GM21515 (cell line): ENCODE results near the gene DDX39B.
"Not testable (repeated sequence)": the region's sequence is repeated elsewhere in the genome, so short reads cannot be mapped to it uniquely, and the experiment has no call there.

Experiments
- ATAC-seq: cut with Tn5 transposase; IDR thresholded peaks from one replicate; pipeline ENCODE4 v1.9.1; 2021; ENCODE audit not compliant: unreplicated experiment

DDX39B gene

DNA sequence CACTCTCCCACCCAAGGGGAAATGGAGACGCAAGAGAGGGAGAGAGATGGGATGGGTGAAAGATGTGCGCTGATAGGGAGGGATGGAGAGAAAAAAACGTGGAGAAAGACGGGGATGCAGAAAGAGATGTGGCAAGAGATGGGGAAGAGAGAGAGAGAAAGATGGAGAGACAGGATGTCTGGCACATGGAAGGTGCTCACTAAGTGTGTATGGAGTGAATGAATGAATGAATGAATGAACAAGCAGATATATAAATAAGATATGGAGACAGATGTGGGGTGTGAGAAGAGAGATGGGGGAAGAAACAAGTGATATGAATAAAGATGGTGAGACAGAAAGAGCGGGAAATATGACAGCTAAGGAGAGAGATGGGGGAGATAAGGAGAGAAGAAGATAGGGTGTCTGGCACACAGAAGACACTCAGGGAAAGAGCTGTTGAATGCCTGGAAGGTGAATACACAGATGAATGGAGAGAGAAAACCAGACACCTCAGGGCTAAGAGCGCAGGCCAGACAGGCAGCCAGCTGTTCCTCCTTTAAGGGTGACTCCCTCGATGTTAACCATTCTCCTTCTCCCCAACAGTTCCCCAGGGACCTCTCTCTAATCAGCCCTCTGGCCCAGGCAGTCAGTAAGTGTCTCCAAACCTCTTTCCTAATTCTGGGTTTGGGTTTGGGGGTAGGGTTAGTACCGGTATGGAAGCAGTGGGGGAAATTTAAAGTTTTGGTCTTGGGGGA lies 34.3 kb upstream of the DDX39B start:
- no peak for ATAC-seq

DNA sequence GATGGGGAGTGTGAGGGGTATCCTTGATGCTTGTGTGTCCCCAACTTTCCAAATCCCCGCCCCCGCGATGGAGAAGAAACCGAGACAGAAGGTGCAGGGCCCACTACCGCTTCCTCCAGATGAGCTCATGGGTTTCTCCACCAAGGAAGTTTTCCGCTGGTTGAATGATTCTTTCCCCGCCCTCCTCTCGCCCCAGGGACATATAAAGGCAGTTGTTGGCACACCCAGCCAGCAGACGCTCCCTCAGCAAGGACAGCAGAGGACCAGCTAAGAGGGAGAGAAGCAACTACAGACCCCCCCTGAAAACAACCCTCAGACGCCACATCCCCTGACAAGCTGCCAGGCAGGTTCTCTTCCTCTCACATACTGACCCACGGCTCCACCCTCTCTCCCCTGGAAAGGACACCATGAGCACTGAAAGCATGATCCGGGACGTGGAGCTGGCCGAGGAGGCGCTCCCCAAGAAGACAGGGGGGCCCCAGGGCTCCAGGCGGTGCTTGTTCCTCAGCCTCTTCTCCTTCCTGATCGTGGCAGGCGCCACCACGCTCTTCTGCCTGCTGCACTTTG lies 33.6 kb upstream of the DDX39B start, which contains the start of gene TNF:
Gene TNF (plus strand): TSS at position 231 of the 567 bp plus-strand sequence. CDS start 177 bp downstream, at position 408.
- ATAC-seq, result no peak

GRCh38 chr6:31574106-31575061 lies 32.6 kb upstream of the DDX39B start:
- no peak for ATAC-seq

DNA sequence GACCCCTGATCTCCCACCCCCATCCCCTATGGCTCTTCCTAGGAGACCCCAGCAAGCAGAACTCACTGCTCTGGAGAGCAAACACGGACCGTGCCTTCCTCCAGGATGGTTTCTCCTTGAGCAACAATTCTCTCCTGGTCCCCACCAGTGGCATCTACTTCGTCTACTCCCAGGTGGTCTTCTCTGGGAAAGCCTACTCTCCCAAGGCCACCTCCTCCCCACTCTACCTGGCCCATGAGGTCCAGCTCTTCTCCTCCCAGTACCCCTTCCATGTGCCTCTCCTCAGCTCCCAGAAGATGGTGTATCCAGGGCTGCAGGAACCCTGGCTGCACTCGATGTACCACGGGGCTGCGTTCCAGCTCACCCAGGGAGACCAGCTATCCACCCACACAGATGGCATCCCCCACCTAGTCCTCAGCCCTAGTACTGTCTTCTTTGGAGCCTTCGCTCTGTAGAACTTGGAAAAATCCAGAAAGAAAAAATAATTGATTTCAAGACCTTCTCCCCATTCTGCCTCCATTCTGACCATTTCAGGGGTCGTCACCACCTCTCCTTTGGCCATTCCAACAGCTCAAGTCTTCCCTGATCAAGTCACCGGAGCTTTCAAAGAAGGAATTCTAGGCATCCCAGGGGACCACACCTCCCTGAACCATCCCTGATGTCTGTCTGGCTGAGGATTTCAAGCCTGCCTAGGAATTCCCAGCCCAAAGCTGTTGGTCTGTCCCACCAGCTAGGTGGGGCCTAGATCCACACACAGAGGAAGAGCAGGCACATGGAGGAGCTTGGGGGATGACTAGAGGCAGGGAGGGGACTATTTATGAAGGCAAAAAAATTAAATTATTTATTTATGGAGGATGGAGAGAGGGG lies 31.7 kb upstream of the DDX39B start:
- no peak for ATAC-seq

GRCh38 chr6:31572041-31572911 lies 30.5 kb upstream of the DDX39B start, which contains the start of gene LTA:
Gene LTA, plus strand, starts transcription at chr6:31572289. Its CDS starts 454 bp downstream, at chr6:31572743.
- ATAC-seq, result peak; percentile 35

GRCh38 chr6:31569861-31570536 lies 28.2 kb upstream of the DDX39B start:
- ATAC-seq, result no peak

- peak; percentile 59 for ATAC-seq
Measured at GRCh38 chr6:31568537-31568961, 26.7 kb upstream of the DDX39B start.

GRCh38 chr6:31567531-31568370 lies 25.9 kb upstream of the DDX39B start:
- ATAC-seq, result no peak

DNA sequence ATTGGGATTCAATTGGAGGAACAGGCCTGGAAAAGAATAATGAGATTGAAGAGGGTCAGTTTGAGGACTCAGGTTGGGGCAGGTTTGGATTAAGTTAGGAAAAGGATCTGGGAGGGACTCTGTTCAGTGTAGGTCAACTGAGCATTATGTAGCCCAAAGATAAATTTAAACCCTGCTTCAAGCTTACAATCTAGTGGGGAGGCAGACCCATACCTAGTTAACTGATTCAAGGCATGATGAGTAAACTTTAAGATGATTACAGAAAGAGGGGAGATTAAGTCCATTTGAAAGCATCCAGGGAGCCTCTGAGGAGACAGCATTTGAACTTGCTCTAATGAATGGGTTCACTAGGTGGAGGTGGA lies 18.9 kb upstream of the DDX39B start:
- no peak for ATAC-seq

GRCh38 chr6:31559958-31560696 lies 18.3 kb upstream of the DDX39B start:
- peak; percentile 63 for ATAC-seq

- no peak for ATAC-seq
Measured at GRCh38 chr6:31559606-31559957, 17.8 kb upstream of the DDX39B start.

DNA sequence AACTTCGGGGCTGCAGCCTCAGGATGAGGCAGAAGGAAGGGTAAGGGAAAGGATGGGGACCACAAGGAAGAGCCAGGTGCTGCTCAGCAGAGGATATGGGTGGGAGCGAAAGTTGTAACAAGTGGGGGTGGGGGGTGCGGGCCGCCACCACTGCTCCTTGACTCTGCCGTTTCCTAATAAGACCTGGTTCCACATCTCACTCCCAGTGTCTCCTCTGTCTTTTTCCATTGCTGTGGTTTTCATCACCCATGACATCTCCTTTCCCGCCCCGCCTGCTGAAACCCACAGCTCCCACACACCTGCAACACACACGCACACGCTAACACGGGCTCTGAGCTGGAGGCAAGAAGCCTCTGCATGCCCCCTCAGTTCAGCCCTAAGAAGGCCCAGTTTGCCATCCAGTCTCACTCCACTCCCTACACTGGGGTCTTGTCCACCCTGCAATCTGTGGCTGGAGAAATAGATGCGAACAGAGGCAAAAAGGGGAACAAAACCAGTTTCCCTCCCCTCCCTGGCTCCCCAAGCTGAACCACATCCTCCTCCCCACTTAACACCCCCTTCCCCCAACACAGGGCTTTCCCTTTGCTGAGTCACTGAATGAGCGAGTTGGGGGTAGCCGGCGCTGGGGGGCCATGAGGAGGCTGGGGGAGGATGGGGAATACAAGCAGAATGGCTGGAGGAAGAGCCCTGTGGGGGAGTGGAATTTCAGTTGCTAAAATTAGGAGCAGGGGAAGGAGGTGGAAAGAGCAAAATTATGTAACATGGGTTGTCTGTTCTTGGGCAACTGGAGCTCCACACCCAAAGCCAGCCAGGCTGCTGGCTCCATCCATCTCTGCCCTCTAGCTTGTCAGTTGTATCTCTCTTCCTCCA lies 17.1 kb upstream of the DDX39B start:
- peak; percentile 35 for ATAC-seq

DNA sequence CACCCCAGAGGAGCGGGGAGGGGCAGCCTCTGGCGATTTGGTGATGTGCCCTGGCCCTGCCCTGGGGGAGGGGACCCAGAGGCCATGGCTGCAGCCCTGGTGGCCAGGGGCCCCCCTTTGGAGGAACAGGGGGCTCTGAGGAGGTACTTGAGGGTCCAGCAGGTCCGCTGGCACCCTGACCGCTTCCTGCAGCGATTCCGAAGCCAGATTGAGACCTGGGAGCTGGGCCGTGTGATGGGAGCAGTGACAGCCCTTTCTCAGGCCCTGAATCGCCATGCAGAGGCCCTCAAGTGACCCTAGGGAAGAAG lies 16.5 kb upstream of the DDX39B start:
- ATAC-seq, result no peak

DNA sequence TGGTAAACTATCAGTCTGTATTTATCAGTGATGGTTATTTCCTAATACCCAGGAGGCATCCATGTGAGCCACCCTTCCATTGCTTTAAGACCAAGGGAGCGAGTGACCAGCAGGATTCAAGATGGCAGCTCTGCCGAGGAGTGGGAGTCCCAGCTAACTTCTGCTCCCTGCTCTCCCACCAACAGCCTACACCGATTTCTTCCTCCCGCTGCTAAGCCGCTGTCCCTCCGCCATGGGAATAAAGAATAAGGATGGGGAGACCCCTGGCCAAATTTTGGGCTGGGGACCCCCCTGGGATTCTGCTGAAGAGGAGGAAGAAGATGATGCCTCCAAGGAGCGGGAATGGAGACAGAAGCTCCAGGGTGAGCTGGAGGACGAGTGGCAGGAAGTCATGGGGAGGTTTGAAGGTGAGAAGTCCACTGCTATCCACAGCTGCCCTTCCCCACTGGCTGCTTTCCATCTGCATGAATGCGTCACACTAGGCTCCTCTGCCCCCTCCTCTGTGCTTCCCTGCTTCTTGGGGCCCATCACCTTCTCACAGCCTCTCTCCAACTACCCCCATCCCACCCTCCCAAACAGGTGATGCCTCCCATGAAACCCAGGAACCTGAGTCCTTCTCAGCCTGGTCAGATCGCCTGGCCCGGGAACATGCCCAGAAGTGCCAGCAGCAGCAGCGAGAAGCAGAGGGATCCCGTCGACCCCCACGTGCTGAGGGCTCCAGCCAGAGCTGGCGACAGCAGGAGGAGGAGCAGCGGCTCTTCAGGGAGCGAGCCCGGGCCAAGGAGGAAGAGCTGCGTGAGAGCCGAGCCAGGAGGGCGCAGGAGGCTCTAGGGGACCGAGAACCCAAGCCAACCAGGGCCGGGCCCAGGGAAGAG lies 15.9 kb upstream of the DDX39B start:
- ATAC-seq, result no peak

DNA sequence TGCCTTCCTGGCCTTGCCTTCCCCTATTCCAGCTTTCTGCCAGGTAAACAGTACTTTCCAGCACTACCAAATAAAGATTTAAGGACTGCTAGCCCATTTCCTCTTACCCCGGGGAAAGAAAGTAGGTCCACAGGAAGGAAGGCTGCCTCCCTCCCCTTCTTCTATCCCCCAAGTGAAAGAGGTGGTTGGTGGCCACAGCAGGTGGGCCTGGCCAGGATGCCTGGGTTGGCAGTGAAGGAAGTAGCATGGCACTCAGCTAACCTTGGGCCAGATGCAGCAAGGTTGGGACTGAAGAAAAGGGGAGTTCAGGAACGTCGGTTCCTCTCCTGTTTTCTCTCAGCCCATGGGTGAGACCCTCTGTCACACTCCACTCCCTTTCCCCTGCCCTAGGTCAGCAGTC lies 14.5 kb upstream of the DDX39B start:
- no peak for ATAC-seq

DNA sequence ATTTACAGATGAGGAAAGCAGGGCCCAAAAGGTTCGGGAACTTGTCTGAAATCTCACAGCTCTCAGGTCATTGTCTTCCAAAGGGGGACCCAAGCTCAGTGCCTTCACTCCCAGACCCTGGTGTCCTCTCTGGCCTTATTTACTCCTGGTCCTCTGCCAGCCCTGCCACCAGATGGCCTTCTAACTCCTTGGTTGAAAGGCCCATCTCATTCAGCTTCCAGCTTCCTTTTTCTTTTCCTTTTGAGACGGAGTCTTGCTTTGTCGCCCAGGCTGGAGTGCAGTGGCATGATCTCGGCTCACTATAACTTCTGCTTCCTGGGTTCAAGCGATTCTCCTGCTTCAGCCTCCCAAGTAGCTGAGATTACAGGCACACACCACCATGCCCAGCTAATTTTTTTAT lies 9.6 kb upstream of the DDX39B start:
- ATAC-seq, result not testable (repeated sequence)
